ENCODE measurements around the gene ZNF366. TPM values are rescaled to one million over a fixed set of nuclear protein-coding genes. Genes with fewer than 3 reads are reported as not detected.

The ZNF366 gene
- 1.6 and 1.9 TPM in 2 replicates for total RNA-seq

GRCh38 chr5:72507231-72507906, at the start of gene ZNF366:
TSS of gene ZNF366 (minus strand) at chr5:72507410. CDS start at chr5:72461496, 45,914 bp downstream.
- no peak for DNase-seq (ENCODE audit: low read depth in 2 of 2)

GRCh38 chr5:72556351-72557166, 49.3 kb upstream of the ZNF366 start:
- peak; percentile 72 to 87 for DNase-seq (ENCODE audit: low read depth in 2 of 2)

- DNase-seq (ENCODE audit: low read depth in 2 of 2): peak in 1 of 2 donors; percentile 42
These were observed 48.7 kb upstream of the ZNF366 start for GRCh38 chr5:72555871-72556270.

GRCh38 chr5:72554897-72555296, 47.7 kb upstream of the ZNF366 start:
- DNase-seq (ENCODE audit: low read depth in 2 of 2): no peak

- peak in 1 of 2 donors; percentile 89 for DNase-seq (ENCODE audit: low read depth in 2 of 2)
These were observed 44.9 kb upstream of the ZNF366 start for GRCh38 chr5:72552041-72552557.

- DNase-seq (ENCODE audit: low read depth in 2 of 2): no peak
These were observed 43.4 kb upstream of the ZNF366 start for GRCh38 chr5:72550595-72550994.

GRCh38 chr5:72543811-72544210, 36.6 kb upstream of the ZNF366 start:
- no peak for DNase-seq (ENCODE audit: low read depth in 2 of 2)

GRCh38 chr5:72543365-72543764, 36.2 kb upstream of the ZNF366 start:
- DNase-seq (ENCODE audit: low read depth in 2 of 2): no peak

- no peak for DNase-seq (ENCODE audit: low read depth in 2 of 2)
These were observed 35.5 kb upstream of the ZNF366 start for GRCh38 chr5:72542695-72543094.

- DNase-seq (ENCODE audit: low read depth in 2 of 2): no peak
These were observed 34.5 kb upstream of the ZNF366 start for GRCh38 chr5:72541501-72542225.

GRCh38 chr5:72540759-72541438, 33.7 kb upstream of the ZNF366 start:
- no peak for DNase-seq (ENCODE audit: low read depth in 2 of 2)

GRCh38 chr5:72539726-72540125, 32.5 kb upstream of the ZNF366 start:
- no peak for DNase-seq (ENCODE audit: low read depth in 2 of 2)

- DNase-seq (ENCODE audit: low read depth in 2 of 2): no peak
These were observed 31.8 kb upstream of the ZNF366 start for GRCh38 chr5:72539038-72539437.

GRCh38 chr5:72537166-72537565, 30.0 kb upstream of the ZNF366 start:
- DNase-seq (ENCODE audit: low read depth in 2 of 2): no peak

GRCh38 chr5:72531496-72532190, 24.4 kb upstream of the ZNF366 start:
- DNase-seq (ENCODE audit: low read depth in 2 of 2): peak; percentile 28 to 35

GRCh38 chr5:72530196-72530595, 23.0 kb upstream of the ZNF366 start:
- no peak for DNase-seq (ENCODE audit: low read depth in 2 of 2)

- DNase-seq (ENCODE audit: low read depth in 2 of 2): no peak
These were observed 22.2 kb upstream of the ZNF366 start for GRCh38 chr5:72529383-72529782.

- DNase-seq (ENCODE audit: low read depth in 2 of 2): no peak
These were observed 18.6 kb upstream of the ZNF366 start for GRCh38 chr5:72525816-72526215.

GRCh38 chr5:72523960-72524582, 16.9 kb upstream of the ZNF366 start:
- peak; percentile 28 to 88 for DNase-seq (ENCODE audit: low read depth in 2 of 2)

- DNase-seq (ENCODE audit: low read depth in 2 of 2): no peak
These were observed 15.4 kb upstream of the ZNF366 start for GRCh38 chr5:72522607-72523006.

Measured in dermis microvascular lymphatic vessel endothelial cell (primary cell).